GM18507 (cell line): ENCODE results near the gene CTSC.
"Not testable (repeated sequence)": the region's sequence is repeated elsewhere in the genome, so short reads cannot be mapped to it uniquely, and the experiment has no call there.

Experiments used
- DNase-seq: peaks from one replicate; pipeline ENCODE4 v3.0.0; 2011; ENCODE audit warnings: low read depth; ENCODE audit not compliant: insufficient read length; ENCODE audit errors: extremely low spot score
- FAIRE-seq: peaks from 2 replicates; lab custom pipeline; 2011; peaks lifted over from hg19 to GRCh38; lab: Jason Lieb, UNC

Gene CTSC

GRCh38 chr11:88324562-88325345 lies 12.8 kb downstream of the CTSC start:
- no peak for DNase-seq
- no peak for FAIRE-seq

GRCh38 chr11:88322881-88323280 lies 14.7 kb downstream of the CTSC start:
- not testable (repeated sequence) for FAIRE-seq

GRCh38 chr11:88321412-88321811 lies 16.1 kb downstream of the CTSC start:
- FAIRE-seq, DNase-seq: not testable (repeated sequence)

More at GRCh38 chr11:88322881-88323280, 14.7 kb downstream of the CTSC start:
- not testable (repeated sequence) for DNase-seq

- FAIRE-seq: peak; percentile 44
Measured at GRCh38 chr11:88320149-88320559, 17.4 kb downstream of the CTSC start.

GRCh38 chr11:88318017-88318416 lies 19.5 kb downstream of the CTSC start:
- FAIRE-seq: no peak

More at GRCh38 chr11:88320149-88320559, 17.4 kb downstream of the CTSC start:
- DNase-seq: no peak

GRCh38 chr11:88317536-88317935 lies 20.0 kb downstream of the CTSC start:
- no peak for DNase-seq
- FAIRE-seq: no peak

More at GRCh38 chr11:88318017-88318416, 19.5 kb downstream of the CTSC start:
- no peak for DNase-seq

GRCh38 chr11:88315981-88316441 lies 21.5 kb downstream of the CTSC start:
- FAIRE-seq: peak; percentile 18

GRCh38 chr11:88315015-88315414 lies 22.5 kb downstream of the CTSC start:
- no peak for FAIRE-seq
- no peak for DNase-seq

More at GRCh38 chr11:88315981-88316441, 21.5 kb downstream of the CTSC start:
- DNase-seq: no peak

- DNase-seq (no peak), FAIRE-seq (no peak)
Measured at GRCh38 chr11:88313441-88313840, 24.1 kb downstream of the CTSC start.

- no peak for FAIRE-seq
- no peak for DNase-seq
Measured at GRCh38 chr11:88312628-88313027, 24.9 kb downstream of the CTSC start.

GRCh38 chr11:88310246-88310645 lies 27.3 kb downstream of the CTSC start:
- DNase-seq (no peak), FAIRE-seq (no peak)

GRCh38 chr11:88308576-88308975 lies 29.0 kb downstream of the CTSC start:
- FAIRE-seq (no peak), DNase-seq (no peak)

GRCh38 chr11:88307749-88308425 lies 29.6 kb downstream of the CTSC start:
- peak; percentile 86 for FAIRE-seq
- DNase-seq: no peak

GRCh38 chr11:88306785-88307184 lies 30.8 kb downstream of the CTSC start:
- DNase-seq: no peak
- FAIRE-seq: no peak

- FAIRE-seq: no peak
- no peak for DNase-seq
Measured at GRCh38 chr11:88305430-88305829, 32.1 kb downstream of the CTSC start.

- DNase-seq (no peak), FAIRE-seq (no peak)
Measured at GRCh38 chr11:88304352-88304751, 33.2 kb downstream of the CTSC start.

- DNase-seq (no peak), FAIRE-seq (peak; percentile 57)
Measured at GRCh38 chr11:88303037-88303436, 34.5 kb downstream of the CTSC start.

GRCh38 chr11:88301488-88302140 lies 35.9 kb downstream of the CTSC start:
- no peak for FAIRE-seq
- DNase-seq: no peak

GRCh38 chr11:88300888-88301487 lies 36.5 kb downstream of the CTSC start:
- DNase-seq: no peak

GRCh38 chr11:88297863-88298262 lies 39.7 kb downstream of the CTSC start:
- no peak for DNase-seq
- FAIRE-seq: no peak

More at GRCh38 chr11:88300888-88301487, 36.5 kb downstream of the CTSC start:
- FAIRE-seq: peak; percentile 96
